Measurements from ENCODE around the gene CPA4.

GRCh38 chr7:130364451-130364850 is 71.5 kb downstream of the CPA4 start:
- TF ChIP-seq, protein P1, sequence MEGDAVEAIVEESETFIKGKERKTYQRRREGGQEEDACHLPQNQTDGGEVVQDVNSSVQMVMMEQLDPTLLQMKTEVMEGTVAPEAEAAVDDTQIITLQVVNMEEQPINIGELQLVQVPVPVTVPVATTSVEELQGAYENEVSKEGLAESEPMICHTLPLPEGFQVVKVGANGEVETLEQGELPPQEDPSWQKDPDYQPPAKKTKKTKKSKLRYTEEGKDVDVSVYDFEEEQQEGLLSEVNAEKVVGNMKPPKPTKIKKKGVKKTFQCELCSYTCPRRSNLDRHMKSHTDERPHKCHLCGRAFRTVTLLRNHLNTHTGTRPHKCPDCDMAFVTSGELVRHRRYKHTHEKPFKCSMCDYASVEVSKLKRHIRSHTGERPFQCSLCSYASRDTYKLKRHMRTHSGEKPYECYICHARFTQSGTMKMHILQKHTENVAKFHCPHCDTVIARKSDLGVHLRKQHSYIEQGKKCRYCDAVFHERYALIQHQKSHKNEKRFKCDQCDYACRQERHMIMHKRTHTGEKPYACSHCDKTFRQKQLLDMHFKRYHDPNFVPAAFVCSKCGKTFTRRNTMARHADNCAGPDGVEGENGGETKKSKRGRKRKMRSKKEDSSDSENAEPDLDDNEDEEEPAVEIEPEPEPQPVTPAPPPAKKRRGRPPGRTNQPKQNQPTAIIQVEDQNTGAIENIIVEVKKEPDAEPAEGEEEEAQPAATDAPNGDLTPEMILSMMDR (IDR thresholded peaks at IDR 0.05) = no peak
- TF ChIP-seq POLR2AphosphoS5 (IDR thresholded peaks at IDR 0.05) = no peak
- TF ChIP-seq POLR2A (IDR thresholded peaks at IDR 0.05) = no peak
